Stimulated activated CD8-positive, alpha-beta memory T cell treated with anti-CD3 and anti-CD28 coated beads, Interleukin-2, amount 100 ng/mL, for 1 hour (primary cell): ENCODE results near the gene CAMTA1.
"Not testable (repeated sequence)": the region's sequence is repeated elsewhere in the genome, so short reads cannot be mapped to it uniquely, and the experiment has no call there.

Experiments
- DNase-seq, 2 donors: peaks; one replicate each; pipeline ENCODE4 v3.0.0-alpha.2; 2020; ENCODE audit warnings: low read depth in 2 of 2

The CAMTA1 gene

DNA sequence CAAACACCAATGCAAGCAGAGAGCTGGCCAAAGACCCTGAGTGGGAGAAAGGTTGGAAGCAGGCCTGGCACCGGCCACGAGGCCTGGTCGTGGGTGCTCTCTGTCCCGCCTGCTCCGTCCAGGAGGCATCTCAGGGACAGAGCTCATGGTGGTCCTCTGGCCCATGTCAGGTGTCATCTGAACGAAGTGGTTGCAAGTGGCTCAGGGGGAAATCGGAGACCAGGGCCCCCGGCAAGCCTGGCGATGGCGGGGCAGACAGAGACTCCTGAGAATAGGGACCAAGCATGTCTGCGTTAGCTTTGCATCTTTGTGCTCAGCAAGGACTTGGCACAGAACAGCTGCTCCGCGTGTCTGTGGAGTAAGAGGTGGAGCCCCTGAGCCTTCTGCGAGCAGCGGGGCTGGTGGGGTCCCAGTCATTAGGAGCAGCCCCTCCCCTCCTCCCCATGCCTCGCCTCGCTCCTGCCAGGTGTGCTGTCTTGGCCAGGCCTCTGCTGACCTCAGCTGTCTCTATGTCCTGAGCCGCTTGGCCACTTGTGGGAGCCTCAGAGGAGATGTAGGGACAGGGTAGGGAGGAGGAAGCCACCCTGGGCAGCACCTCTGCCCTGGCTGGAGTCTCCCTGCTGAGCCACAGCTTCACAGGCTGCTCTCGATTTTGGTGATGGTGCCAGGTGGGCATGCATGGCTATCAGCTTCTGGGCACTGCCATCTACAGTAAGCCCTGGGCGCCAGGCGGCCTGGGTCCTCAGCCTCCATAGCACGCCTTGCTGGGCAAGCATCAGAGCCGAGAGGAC, 622.9 kb downstream of the CAMTA1 start:
- DNase-seq: no peak

DNA sequence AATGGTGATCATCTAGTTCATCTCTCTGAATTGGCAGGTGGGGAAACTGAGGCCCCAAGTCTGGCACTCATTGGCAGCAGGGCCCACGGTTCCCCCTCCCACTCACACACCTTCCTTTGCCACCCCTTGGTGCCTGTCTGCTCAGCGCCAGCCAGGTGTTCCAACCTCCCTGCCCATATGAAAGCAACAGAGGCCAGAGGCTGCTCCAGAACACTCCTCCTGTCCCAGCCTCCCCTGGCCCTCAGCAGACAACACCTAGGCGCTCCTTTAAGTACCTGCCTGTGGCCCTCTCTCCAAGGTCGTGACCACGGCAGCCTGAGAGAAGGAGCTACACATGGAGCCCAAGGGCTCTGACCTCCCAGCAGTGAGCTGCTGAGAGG, 623.5 kb downstream of the CAMTA1 start:
- DNase-seq: no peak

DNA sequence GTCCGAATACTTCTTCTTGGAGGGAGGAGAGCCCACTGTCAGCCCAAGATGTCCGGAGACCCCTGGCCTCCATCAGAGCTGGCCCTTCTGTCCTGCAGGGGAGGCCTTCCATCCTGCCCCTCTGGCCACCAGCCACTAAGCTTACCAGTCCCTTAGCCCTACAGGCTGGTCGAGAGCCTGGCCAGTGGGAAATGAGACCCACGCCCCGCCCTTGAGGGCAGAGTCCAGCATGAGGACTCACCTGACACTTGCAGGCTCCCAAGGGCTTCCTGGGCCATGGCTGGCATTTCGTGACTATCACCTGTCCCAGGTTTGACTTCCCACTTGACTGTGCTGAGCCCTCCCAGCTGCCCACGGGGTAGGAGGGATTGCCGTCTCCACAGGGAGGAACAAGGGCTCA, 624.0 kb downstream of the CAMTA1 start:
- DNase-seq: no peak

DNA sequence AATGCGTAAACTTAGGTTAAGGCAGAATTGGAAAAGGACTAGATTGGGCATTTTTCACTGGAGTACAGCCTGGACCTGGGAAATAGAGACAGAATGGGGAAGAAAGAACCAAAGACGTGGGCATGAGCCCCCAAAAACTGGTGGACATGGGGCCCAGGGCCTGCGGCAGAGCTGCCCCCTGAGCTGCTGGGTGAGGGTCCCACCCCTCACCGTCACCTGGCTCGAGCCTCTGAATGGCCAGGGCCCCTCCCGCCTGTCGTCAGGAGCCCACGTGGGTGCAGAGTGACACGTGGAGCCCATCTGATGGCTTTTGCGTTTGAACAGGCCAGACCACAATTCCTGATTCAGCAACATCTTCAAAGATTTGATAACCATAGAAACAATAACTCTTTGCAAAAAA, 624.9 kb downstream of the CAMTA1 start:
- no peak for DNase-seq

DNA sequence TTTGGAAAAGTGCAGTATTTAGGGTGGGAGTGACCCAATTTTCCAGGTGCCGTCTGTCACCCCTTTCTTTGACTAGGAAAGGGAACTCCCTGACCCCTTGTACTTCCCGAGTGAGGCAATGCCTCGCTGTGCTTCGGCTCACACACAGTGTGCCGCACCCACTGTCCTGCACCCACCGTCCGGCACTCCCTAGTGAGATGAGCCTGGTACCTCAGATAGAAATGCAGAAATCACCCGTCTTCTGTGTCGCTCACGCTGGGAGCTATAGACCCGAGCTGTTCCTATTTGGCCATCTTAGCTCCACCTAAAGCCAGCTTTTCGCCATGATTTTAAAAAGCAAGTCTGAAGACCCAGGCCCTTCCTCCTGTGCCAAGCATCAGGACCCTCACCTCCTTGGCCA, 632.4 kb downstream of the CAMTA1 start:
- DNase-seq: not testable (repeated sequence)

DNA sequence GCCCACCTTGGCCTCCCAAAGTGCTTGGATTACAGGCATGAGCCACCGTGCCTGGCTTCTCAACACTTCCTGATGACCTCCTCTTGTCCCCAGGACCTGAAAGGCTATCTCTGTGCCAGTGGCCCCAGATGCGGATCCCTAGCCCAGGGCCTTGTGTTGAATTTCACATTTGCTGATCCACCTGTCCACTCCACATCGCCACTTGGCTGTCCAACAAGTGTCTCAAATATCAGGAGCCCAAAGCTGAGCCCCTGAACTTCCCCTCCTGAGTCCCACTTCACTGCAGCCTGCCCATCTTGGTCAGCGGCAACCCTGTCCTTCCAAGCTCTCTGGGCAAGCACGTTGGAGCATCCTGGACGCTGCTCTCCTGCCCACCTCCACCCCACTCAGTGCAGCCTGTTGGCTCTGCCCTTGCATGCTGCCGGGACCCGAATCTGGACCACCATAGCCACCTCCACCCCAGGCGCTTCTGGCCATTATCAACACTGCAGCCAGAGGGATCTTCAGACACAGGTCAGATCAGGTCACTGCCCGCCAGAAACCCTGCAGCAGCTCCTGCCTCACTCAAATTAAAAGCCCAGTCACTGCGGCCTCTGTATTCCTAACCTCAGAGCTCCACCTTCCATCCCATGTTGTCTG, 633.3 kb downstream of the CAMTA1 start:
- DNase-seq: no peak

DNA sequence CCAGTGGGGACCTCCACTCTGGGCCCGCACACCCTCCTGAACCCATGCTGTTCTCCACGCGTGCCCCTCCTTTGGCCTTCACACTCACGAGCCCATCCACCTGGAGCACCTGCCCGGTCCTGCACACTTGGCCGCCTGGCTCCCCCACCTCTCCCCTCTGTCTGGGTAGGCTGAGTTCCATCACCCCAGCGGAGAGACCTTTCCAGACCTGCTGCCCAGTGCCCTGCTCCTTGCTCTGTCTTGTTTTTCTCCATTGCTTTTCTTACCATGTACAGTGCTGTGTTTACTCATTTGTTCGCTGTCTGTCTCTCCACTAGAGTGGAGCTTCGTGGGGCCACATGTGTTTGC, 634.8 kb downstream of the CAMTA1 start:
- no peak for DNase-seq

DNA sequence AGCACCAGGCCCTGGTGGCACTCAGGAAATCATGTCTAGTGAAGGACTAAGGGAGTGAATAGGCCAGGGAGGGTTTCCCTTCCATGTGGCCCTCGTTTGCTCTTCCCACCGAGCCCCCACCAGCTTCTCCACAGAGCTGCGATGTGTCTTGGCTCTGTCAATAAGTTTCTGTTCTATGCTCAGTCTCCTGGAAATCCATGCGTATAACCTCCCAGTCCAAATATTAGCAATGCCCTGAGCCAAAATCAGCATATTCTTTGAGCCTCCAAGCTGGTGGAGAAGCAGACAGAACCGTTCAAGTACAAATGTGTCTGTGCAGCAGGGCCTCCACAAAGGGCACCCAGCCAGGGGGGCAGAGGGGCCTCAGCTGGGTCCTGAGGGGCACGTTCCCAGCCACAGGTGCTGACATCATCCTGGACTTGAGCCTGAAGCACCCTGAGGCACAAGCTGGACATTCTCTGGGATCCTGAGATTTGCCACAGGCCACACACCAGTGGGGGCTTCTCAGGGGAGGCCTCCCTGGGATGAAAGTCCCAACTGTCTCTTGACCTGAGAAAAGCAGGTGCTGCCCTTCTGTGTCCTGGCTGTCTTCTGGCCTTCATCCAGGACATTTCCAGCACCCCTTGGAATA, 635.3 kb downstream of the CAMTA1 start:
- no peak for DNase-seq

DNA sequence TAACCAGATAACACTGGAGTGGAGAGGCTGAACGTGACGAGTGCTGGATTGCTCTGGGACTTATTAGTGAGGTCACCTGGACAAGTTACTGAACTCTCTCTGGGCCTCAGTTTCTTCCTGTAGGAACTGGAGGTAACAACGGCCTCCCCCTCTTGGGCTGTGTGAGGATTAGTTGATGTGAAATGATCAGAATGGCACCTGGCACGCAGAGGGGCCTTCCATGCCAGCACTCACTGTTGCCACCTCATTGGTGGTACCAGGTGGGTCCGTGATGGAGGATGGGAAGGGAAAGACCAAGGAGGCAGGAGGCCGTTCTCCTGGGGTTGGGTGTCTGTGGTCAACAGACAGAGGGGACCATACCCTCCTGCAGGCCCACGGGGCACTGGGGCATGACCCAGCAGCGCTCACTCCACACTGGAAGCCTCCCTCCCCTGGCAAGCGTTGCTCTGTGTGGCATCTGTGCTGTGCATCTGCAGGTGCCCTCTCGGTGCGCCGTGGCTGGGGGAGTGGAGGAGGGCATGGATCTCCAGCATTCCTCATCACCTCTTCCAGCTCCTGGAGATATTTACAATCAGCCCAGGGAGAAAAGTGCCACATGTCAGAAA, 636.3 kb downstream of the CAMTA1 start:
- DNase-seq: no peak

DNA sequence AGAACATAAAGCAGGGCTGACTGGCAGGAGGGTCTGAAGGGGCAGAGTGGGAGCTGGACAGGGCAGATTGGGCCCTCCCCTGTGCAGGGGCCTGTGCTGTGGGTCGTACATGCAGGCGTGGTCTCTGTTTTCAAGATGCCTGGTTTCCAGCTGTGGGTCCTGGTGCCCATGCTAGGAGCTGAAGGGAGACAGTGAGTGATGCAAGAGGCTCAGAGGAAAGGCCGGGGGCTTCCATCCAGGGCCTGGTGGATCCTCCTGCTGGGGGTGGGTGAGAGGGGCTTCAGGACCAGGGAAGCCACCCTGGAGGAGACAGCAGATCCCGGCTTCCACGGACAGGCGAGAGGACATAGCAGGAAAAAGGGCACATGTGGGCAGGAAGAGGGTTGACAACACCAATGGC, 636.8 kb downstream of the CAMTA1 start:
- DNase-seq: no peak

DNA sequence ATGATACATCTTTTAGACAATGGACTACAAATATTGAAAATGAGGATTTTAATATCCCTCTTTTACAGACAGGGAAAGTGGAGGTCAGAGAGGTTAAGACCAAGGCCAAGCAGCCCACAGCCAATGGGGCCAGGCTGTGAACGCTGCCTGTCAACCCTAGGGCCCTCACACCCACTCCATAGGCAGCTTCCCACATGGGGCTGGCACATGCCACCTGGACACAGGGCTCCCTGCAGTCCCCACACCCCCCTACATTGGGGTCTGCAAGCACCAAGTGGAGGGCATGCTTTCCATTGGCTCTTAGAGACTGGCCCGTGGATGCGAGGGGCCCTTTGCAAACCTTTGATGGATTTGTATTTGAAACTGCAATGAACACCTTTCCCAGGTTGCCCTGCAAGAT, 637.3 kb downstream of the CAMTA1 start:
- DNase-seq: no peak

DNA sequence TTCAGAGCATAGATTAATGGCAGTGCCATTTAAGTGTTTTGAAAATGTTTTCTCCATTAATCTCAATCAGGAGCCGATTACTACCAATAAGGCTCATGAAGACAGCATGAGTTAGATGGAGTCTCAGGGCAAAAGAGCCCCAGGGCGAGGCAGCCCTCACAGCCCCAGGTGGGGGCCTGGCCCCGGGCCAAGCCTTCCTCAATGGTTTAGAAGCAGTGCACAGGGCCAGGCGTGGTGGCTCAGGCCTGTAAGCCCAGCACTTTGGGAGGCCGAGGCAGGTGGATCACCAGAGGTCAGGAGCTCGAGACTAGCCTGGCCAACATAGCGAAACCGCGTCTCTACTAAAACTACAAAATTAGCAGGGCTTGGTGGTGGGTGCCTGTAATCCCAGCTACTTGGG, 637.7 kb downstream of the CAMTA1 start:
- no peak for DNase-seq

DNA sequence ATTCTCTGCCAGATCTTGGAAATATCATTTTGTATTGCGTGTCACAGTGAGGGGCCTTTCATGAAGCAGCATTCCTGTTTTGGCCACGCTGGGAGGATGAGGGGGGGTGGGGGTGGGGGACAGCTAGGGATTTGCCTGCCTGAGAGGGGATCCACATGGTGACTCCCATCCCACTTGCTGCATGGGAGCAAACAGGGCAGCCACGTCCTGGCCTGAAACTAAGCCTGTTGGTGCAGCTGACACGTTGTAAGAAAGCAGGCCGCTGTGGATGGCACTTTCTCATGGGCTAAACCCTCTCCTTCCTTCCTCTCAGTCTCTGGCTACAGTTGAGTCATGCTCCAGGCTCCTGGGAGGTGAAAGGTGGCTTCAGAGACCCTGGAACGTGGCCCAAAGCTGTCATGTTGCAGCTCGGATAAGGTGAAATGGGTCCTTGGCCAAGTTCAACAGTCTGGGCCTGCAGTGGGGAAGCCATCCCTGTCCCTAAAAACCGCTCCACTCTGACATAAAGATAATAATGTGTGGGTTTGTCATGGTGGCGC, 639.2 kb downstream of the CAMTA1 start:
- DNase-seq: no peak

DNA sequence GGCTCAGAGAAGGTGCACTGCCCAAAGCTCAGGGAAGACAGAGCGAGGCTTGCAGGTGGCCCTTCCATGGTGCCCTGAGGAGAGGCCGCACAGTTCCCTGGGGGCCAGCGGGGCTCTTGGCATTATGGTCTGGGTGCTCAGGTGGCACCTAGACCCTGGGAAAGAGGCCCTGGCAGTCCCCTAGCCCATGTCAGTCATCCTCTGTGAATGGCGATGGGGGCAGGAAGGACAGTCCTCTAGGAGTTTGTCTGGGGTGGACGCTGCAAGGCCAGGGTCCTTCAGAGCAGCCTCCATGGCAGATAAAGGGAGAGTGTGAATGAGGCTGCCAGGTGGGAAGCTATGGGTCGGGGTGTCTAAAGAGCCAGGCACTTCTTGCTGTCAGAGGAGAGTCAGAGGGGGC, 640.0 kb downstream of the CAMTA1 start:
- no peak for DNase-seq

DNA sequence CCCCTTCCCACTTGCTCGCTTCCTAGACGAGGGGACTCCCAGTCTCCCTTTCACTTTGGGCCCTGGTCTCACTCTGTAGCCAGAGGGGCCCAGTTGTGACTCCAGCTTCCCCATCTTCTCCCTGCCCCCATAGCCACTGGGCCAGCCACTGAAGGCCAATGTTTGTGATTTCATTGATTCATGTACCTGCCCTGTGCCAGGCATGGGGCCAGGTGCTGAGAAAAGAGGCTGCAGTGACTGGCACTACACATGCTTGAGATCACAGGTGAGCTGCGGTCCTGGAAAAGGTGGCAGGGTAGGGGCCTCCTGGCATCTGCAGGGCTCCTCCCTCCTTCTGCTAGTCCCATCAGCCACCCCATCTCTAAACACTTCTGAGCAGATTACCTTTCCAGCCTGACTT, 640.5 kb downstream of the CAMTA1 start:
- no peak for DNase-seq

DNA sequence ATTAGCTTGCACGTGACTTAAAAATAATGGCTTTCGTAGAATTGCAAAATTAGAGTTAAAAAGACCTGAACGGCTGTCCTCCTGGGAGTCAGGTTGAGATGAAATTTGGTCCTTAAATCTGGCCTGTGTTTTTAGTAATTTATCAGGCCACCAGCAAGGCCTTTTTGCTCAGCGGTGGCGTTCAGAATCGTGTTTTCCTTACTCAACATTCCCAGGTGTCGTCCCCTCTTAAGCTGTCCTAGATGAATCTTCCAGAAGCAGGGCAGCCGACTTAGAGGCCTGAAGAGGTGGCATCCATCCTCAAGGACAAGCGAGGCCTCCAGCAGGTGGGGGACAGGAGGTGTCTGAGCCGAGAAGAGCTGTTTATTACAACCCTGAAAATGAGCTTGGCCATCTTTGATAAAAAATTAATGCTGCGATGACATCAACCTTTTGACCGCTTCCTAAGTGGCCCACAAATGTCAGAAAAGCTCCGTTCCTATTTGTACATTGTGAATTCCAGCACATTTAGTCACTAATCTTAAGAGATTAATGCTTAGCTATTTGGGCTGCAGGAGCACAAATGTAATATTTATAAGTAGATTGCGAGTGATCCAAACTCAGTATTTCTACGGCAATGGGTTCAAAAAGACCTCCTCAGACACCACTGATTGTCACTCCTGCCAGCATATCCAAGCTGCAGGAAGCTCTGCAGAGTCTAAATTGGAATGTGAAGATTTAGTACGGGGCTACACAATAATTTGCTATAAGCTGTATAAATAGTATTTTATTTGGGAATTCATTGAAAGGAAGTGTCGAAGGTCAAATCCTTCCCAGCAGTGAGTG, 641.7 kb downstream of the CAMTA1 start:
- DNase-seq: no peak

DNA sequence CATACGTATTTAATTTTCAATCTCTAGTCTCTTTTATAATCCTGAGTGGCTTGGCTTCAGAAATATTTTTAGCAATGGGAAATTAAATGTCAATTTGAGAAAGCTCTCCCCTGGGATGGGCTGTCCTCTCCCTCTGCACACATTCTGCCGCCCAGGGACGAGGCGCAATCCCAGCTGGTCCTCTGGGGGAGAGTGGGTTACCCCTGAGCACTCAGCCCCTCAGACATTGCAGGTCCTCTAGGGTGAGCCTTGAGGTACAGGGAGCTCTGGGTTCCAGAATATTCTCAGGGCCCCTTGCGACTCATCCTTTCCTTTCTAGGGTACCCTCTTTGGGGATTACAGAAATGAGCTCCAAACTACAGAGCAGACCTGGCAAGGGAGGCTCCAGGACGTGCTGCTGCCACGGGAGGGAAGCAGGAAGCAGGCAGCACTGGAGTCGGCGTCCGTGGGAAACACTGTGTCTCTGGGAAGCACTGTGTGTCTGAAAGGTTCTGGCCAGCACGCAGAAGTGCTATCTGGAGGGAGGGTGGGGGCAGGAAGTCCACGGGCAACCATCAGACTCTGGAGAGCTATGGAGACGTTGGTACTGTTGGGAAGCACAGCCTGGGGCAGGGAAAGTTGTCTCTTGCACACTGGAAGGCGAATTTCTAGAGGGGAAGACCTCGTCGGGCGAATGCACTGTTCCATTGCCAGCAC, 642.5 kb downstream of the CAMTA1 start:
- no peak for DNase-seq

DNA sequence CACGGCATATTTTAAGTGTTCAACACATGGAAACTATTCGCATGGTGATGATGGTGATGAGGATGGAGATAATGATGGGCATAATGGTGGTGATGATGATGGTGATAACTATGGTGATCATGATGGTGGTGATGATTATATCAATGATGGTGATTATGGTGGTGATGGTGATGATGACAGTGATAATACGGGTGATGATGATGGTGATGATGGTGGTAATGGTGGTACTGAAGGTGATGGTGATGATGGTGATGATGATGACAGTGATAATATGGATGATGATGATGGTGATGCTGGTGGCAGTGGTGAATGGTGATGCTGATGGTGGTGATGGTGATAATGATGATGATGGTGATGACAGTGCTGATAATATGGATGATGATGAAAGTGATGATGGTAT, 644.0 kb downstream of the CAMTA1 start:
- no peak for DNase-seq

DNA sequence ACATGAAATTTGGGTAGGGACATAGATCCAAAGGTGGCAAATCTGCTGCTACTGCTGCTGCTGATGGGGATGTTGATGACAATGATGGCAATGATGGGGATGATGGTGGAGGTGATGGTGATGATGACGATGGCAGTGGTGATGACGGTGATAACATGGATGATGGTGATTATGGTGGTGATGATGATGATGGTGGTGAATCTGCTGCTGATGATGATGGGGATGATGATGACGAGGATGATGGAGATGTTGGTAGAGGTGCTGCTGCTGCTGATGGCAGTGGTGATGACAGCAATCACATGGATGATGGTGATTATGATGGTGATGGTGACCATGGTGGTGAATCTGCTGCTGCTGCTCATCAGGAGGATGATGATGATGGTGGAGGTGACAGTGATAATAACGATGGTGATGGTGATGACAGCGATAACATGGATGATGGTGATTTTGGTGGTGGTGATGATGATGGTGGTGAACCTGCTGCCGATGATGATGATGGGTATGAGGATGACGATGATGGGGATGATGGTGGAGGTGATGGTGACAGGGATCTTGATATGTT, 644.9 kb downstream of the CAMTA1 start:
- DNase-seq: no peak

DNA sequence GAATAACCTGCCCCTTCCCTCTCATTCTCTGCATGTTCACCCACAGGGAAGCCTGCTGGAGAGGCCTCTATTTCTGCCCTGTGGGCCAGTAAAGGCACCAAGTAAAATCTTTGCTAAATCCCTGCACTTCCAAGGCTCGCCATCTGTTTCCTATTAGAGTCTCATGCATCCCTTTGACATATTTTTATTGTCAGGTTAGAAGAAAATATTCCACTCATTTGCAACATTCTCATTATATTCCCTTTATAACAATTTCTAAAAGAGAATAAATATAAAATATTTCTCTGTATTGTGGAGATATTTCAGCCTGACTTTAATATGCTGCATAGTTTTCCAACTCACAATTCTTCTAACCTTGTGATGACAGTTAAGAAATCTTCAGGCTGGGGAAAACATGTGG, 645.4 kb downstream of the CAMTA1 start:
- no peak for DNase-seq
